ENCODE data around the gene GLIS2.

GLIS2 gene

GRCh38 chr16:4385789-4386450, 70.1 kb downstream of the GLIS2 start:
- DNase-seq: no peak

GRCh38 chr16:4386451-4386805, 70.6 kb downstream of the GLIS2 start:
- no peak for DNase-seq

DNA sequence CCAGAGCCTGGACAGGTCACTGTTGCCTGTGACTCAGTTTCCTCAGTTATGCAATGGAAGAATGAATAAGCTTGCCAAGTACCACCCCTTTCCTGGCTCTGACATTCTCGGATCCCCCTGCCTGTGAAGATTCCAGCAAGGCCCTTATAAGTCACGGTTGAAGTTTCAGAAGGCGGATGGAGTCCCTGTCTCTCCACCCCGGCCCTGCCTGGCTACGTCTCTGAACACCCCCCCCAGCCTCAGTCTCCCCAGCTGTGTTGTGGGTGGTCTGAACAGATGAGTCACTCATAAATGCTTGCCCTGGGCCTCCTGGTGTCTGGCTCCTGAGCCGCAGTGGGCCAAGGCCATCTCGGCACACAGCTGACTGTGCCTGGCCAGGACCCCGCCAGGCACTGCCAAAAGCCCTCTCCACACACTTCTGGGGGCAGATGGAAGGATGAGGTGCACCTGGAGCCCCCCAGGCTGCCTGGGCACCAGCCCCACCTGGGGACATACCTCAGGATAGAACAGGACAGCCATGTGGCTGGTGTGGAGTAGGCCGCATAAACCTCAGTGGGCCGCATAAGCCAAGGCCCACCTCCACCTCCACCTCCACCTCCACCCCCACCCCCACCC, 71.2 kb downstream of the GLIS2 start:
- DNase-seq: no peak

- DNase-seq: no peak
Observed at GRCh38 chr16:4387781-4388180, 71.9 kb downstream of the GLIS2 start.

- no peak for DNase-seq
Observed at GRCh38 chr16:4388271-4389021, 72.6 kb downstream of the GLIS2 start.
